Transverse colon (tissue), 4 donors: ENCODE measurements around the gene ITGA4.

ENCODE experiments used
- CTCF ChIP-seq, 5 experiments: fragments of 200-600 bp in 3 of 5; fragments of 450-650 bp in 2 of 5; sonication (generic) in 3 of 5; IDR thresholded peaks; 1 replicate in 2 of 5; 2 replicates in 3 of 5; pipeline ENCODE4 v1.5.1; 2016 to 2017; ENCODE audit warnings: antibody characterized with exemption in 5 of 5, inconsistent platforms in 3 of 5, mild to moderate bottlenecking in 2 of 5, moderate library complexity in 1 of 5
- EP300 ChIP-seq: sonication (generic); formaldehyde crosslinking; IDR thresholded peaks from one replicate; pipeline ENCODE4 v1.6.1; 2017; ENCODE audit warnings: antibody characterized with exemption, low read depth
- POLR2A ChIP-seq: fragments of 450-650 bp; IDR thresholded peaks from one replicate; pipeline ENCODE4 v1.6.1; 2016; ENCODE audit warnings: antibody characterized with exemption, mild to moderate bottlenecking, moderate library complexity
- POLR2AphosphoS5 ChIP-seq, 3 donors: sonication (generic); formaldehyde crosslinking; IDR thresholded peaks; one replicate each; pipeline ENCODE4 v1.6.1; 2016; ENCODE audit warnings: antibody characterized with exemption in 3 of 3

GRCh38 chr2:181573140-181573736 is 116.1 kb downstream of the ITGA4 start:
- no peak for TF ChIP-seq EP300
- peak in 3 of 5 experiments; percentile 16 to 22 (median 21) for TF ChIP-seq CTCF (IDR thresholded peaks at IDR 0.05)
- TF ChIP-seq POLR2A: no peak
- no peak for TF ChIP-seq POLR2AphosphoS5 (IDR thresholded peaks at IDR 0.05)
